ENCODE measurements around the gene HOXB6.

HOXB6 gene

DNA sequence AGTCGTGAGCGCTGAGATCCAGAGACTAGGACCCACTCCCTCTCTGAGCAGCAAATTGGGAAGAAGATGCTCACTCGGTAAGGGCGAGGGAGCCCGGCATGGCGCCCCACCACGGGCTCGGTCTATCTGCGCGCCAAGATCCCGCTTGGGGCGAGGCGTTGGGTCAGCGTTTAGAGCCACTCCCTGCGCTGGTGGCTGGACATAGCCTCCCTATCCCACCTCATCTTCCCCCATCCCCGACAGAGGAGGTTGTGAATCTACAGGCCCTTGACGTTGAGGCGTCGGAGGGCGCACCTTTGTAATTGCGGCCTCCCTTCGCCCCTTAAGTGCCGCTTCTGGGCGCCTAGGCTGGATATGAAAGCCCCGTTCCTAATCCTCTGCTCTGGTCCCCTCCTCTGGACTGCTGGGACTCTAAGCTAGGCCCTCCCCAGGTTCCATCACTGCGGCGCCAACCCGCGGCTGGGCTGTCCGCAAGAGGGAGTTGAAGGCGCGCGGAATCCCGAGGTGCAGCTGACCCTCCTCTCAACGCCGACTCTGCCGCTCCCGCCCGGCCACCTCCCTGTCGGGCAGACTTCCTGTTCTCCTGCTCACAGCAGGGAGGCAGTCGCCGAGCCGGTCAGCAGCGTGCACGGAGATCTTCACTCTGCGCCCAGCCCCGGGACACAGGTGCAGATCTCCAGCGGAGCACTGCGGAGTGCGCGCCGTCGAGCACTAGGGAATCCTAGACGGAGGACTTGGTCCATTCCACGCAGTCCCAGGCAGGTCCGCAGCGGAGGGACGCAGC is 37.5 kb upstream of the HOXB6 start:
- no peak overlapping the region for H3K4me3 ChIP-seq (ENCODE audit: low read length)
- no peaks in the 10 kb centered on the region for H3K36me3 ChIP-seq (ENCODE audit: insufficient read depth, low read depth, low read length)
- H3K4me1 ChIP-seq (ENCODE audit: insufficient read depth, low read length), result no peaks in the 10 kb centered on the region
- H3K9me3 ChIP-seq (ENCODE audit: insufficient read depth, low read depth, low read length), result no peaks in the 10 kb centered on the region; the same call in 1 of the 2 replicates
- peaks cover 100% of the 10 kb centered on the region for H3K27me3 ChIP-seq (ENCODE audit: insufficient read depth, low read length)
- no peak overlapping the region for H3K9ac ChIP-seq (ENCODE audit: low read depth, low read length)
- H3K27ac ChIP-seq (ENCODE audit: low read length), result no peak overlapping the region

DNA sequence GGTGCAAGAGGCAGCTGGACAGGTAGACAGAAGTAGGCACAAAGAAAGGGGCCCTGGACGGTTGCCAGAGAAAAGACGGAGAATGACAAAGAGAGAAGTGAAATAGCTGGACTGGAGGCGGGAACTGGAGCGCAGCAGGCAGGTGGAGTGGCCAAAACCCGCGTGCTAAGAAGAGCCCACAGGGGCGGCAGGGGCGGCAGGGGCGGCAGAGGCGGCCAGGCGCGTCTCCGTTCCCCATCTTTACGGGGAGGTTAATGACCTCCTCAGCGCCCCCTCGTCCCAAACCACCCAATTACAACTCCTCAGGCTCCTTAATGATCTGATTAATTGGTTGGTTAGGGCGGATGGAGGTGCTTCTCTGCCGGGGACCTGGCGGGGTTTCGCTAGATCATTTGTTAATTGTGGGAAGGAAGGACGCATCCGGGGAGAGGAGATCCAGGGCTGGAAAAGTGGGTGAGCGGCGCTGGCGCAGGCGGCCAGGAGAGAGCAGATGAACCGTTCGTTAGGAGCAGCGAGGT is 36.8 kb upstream of the HOXB6 start:
- no peak overlapping the region for H3K9ac ChIP-seq (ENCODE audit: low read depth, low read length)
- no peaks in the 10 kb centered on the region for H3K4me1 ChIP-seq (ENCODE audit: insufficient read depth, low read length)
- H3K9me3 ChIP-seq (ENCODE audit: insufficient read depth, low read depth, low read length), result no peaks in the 10 kb centered on the region; the same call in 1 of the 2 replicates
- no peak overlapping the region for H3K4me3 ChIP-seq (ENCODE audit: low read length)
- H3K27me3 ChIP-seq (ENCODE audit: insufficient read depth, low read length), result peaks cover 100% of the 10 kb centered on the region
- no peak overlapping the region for H3K27ac ChIP-seq (ENCODE audit: low read length)
- no peaks in the 10 kb centered on the region for H3K36me3 ChIP-seq (ENCODE audit: insufficient read depth, low read depth, low read length)

DNA sequence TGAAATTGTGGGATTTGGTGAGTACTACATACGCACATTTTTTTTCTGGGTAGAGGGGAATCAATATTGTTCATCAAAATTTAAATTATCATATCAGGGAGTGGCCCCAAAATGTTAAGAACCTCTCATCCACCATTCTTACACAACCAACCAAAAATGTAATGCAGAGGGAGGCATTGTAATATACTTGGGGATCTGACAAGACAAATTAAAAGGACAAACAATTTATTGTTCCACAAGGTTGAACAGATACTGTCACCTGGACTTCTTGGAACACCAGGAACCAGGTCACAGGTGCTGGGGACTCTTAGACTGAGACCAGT is 36.0 kb upstream of the HOXB6 start:
- Histone ChIP-seq H3K9me3 (ENCODE audit: insufficient read depth, low read depth, low read length) (no peaks in the 10 kb centered on the region; the same call in 1 of the 2 replicates), H3K36me3 (ENCODE audit: insufficient read depth, low read depth, low read length) (no peaks in the 10 kb centered on the region), H3K9ac (ENCODE audit: low read depth, low read length) (no peak overlapping the region), H3K27me3 (ENCODE audit: insufficient read depth, low read length) (peaks cover 100% of the 10 kb centered on the region), H3K27ac (ENCODE audit: low read length) (no peak overlapping the region), H3K4me3 (ENCODE audit: low read length) (no peak overlapping the region), H3K4me1 (ENCODE audit: insufficient read depth, low read length) (no peaks in the 10 kb centered on the region)

DNA sequence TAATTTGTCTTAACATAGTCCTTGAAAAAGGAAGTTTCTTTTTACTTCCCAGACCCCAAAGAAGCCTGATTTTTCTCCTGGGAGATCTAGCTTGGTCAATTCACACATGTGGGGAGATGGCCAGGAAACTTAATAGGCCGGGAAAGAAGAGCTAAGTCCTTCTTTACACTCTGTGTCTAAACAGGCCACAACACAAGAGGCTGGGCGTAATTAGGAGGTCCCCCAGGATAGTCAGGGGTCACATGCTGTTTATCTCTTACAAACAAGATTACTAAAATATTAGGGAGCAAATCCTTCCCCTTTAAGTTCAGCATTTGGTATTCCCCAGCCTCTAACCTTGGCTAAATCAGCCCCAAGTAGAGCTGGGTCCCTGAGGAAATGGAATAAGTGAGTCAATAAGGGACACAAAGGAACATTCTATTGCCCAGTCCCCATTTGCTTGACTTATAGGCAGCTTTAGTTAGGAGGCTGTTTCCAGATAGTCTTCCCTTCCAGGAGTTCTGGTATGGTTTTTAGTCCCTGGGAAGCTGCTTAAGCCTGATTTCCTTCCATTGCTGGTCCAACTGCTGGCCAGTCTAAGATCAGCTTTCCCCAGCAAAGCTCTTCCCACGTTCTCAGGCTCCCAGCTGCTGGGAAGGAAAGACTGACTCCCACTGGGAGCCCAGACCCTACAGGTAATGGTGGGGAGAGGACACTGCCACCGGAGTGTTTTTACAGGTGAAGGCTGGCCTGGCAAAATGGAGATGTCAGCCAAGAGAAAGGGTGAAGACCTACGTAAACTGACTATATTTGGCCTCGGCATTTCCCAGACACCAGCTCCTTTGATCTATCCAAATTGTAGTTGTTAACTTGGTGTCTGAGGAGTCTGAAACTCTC is 35.4 kb upstream of the HOXB6 start:
- Histone ChIP-seq H3K4me3 (ENCODE audit: low read length) (no peak overlapping the region), H3K27ac (ENCODE audit: low read length) (no peak overlapping the region), H3K4me1 (ENCODE audit: insufficient read depth, low read length) (no peaks in the 10 kb centered on the region), H3K9me3 (ENCODE audit: insufficient read depth, low read depth, low read length) (no peaks in the 10 kb centered on the region; the same call in 1 of the 2 replicates), H3K27me3 (ENCODE audit: insufficient read depth, low read length) (peaks cover 100% of the 10 kb centered on the region), H3K36me3 (ENCODE audit: insufficient read depth, low read depth, low read length) (no peaks in the 10 kb centered on the region), H3K9ac (ENCODE audit: low read depth, low read length) (no peak overlapping the region)

DNA sequence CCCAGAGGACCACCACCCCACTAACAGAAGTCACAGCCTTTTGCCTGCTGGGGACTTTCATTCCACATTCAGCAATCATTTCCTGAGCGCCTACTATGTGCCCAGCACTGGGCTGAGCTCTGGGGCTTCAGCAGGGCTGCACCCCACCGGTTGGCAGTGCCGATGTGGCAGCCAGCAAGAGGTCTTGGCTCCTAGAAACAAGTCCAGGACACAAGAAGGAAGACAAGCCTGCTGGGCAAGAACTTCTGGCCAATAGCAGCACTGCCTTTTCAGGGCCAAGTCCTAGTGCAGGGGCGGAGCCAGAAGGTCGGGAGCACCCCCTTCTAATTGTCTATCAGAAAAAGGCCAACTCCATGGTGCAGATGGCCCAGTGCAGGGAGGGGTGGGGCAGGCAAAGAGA is 34.4 kb upstream of the HOXB6 start:
- Histone ChIP-seq H3K4me1 (ENCODE audit: insufficient read depth, low read length) (no peaks in the 10 kb centered on the region), H3K27me3 (ENCODE audit: insufficient read depth, low read length) (peaks cover 100% of the 10 kb centered on the region), H3K36me3 (ENCODE audit: insufficient read depth, low read depth, low read length) (no peaks in the 10 kb centered on the region), H3K27ac (ENCODE audit: low read length) (no peak overlapping the region), H3K4me3 (ENCODE audit: low read length) (no peak overlapping the region), H3K9me3 (ENCODE audit: insufficient read depth, low read depth, low read length) (no peaks in the 10 kb centered on the region; the same call in 1 of the 2 replicates), H3K9ac (ENCODE audit: low read depth, low read length) (no peak overlapping the region)

DNA sequence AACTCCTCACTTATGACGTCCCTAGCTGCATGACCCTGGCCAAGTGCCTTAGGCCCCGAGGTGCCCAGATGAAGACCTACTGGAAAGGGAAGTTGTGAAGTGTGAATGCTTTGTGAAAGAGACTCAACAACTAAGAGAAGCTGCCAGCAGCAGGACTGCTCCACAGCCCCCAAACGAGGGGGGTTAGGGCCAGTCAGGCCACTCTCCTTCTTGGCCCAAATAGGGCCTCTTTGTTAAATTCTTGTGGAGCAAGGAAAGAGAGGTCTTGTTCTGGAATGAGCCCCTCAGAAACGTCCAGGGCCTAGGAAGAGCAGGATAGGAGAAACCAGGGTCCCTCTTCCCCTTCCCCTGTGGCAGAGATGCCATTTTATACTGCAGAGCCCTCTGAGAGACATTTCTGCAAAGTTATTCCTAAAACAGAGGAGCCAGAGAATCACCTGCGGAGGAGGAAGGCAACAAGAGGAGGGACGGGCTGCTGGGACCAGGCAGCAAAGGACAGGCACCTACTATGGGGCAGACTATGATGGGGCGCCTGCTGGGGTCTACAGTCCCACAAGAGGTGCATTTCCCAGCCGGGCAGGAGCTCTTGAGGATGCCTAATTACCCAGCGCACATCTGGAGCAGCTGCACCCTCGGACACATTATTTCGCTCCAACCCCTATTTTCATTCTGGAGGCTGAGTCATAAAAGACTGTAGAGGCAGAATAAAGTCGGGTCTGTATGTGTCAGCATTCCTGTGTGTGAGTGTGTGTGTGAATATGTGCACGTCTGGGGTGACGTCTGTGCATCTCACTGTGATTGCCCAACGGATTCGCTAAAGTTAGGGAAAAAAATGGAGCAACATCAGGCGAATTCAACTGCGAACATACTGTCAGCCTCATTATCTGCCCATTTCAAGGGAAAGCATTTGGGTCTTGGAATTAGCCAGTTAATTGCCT is 32.8 kb upstream of the HOXB6 start:
- Histone ChIP-seq H3K36me3 (ENCODE audit: insufficient read depth, low read depth, low read length) (no peaks in the 10 kb centered on the region), H3K27me3 (ENCODE audit: insufficient read depth, low read length) (peaks cover 100% of the 10 kb centered on the region)

DNA sequence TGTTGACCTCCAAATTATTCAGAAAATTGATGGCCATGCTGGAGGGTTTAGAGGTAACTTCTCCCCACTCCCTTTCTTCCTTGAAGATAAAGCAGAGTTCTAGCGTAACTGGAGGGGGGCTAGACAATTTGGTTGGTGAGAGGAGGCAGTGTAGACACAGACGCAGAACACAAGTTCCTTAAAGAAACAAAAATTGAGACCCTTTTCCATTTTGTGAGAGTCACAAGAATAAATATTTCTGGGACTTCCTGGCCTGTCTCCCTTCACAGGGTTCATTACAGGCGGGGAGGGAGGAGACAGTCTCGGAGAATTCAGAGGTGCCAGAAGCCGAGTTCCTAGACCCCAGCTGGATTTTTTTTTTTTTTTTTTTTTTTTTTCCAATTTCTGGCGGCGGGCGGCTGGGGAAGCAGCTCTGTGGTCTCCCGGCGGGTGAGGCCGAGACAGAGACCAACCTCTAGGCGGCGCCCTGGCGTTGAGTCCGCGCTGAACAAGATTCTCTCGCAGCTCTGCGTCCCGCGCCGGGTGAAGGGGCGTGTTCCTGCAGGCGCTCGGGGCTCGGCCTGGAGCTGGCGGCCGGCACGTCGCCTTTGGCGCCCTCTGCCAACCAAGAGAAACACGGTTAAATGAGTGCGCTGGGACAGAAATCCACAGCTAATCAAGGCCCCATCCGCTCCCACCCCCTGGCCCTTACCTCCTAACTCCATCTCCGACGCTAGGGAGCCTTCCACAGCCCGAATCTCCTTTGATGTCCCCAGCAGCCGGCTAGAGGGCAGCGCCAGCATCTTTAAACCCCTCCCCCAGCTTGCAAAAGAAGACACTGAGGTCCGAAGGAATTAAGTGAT is 31.6 kb upstream of the HOXB6 start:
- Histone ChIP-seq H3K27me3 (ENCODE audit: insufficient read depth, low read length) (peaks cover 100% of the 10 kb centered on the region), H3K4me1 (ENCODE audit: insufficient read depth, low read length) (no peaks in the 10 kb centered on the region), H3K9me3 (ENCODE audit: insufficient read depth, low read depth, low read length) (peaks cover 14% of the 10 kb centered on the region; the same call in 1 of the 2 replicates), H3K4me3 (ENCODE audit: low read length) (no peak overlapping the region), H3K27ac (ENCODE audit: low read length) (no peak overlapping the region), H3K9ac (ENCODE audit: low read depth, low read length) (no peak overlapping the region), H3K36me3 (ENCODE audit: insufficient read depth, low read depth, low read length) (no peaks in the 10 kb centered on the region)

More for the DNA sequence above, 32.8 kb upstream of the HOXB6 start:
- no peak overlapping the region for H3K27ac ChIP-seq (ENCODE audit: low read length)
- H3K9me3 ChIP-seq (ENCODE audit: insufficient read depth, low read depth, low read length), result peaks cover 7% of the 10 kb centered on the region; the same call in 1 of the 2 replicates
- H3K4me1 ChIP-seq (ENCODE audit: insufficient read depth, low read length), result no peaks in the 10 kb centered on the region
- H3K9ac ChIP-seq (ENCODE audit: low read depth, low read length), result no peak overlapping the region
- H3K4me3 ChIP-seq (ENCODE audit: low read length), result no peak overlapping the region

DNA sequence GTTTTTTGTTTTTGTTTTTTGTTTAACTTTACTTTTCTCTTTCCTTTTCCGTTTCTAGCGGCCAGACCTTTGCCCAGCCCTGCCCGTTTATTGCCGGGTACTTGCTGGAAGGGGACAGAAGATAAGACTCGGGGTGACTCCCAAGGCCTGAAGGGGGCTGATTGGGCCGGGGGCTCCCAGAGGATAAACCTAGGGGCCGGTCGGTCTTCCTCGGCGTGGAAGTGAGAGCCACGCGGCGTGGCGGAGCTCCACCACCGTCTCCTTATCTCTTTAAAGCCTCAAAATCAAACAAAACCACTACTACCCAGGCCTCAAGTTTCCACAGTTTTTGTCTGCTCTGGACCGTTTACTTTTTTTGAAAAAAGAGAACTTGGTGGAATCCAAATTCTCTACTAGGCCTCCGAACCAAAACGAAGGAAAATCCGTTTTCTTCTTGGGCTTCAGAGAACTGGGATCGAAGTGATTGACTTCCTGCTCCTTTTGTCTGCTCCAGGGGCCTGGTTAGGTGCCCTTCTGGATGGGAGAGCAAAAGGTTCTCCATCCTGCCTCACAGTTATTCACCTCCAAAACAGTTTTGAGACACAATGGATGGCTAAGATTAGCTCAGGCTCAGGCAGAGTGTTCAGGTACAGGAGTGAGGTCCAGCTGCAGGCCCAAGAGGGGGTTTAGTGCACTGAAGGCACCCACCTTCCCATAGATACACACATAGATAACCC is 29.9 kb upstream of the HOXB6 start:
- Histone ChIP-seq H3K4me3 (ENCODE audit: low read length) (no peak overlapping the region), H3K4me1 (ENCODE audit: insufficient read depth, low read length) (no peaks in the 10 kb centered on the region), H3K27ac (ENCODE audit: low read length) (no peak overlapping the region), H3K27me3 (ENCODE audit: insufficient read depth, low read length) (peaks cover 100% of the 10 kb centered on the region), H3K9me3 (ENCODE audit: insufficient read depth, low read depth, low read length) (peaks cover 16% of the 10 kb centered on the region; the same call in 1 of the 2 replicates), H3K9ac (ENCODE audit: low read depth, low read length) (no peak overlapping the region), H3K36me3 (ENCODE audit: insufficient read depth, low read depth, low read length) (no peaks in the 10 kb centered on the region)

DNA sequence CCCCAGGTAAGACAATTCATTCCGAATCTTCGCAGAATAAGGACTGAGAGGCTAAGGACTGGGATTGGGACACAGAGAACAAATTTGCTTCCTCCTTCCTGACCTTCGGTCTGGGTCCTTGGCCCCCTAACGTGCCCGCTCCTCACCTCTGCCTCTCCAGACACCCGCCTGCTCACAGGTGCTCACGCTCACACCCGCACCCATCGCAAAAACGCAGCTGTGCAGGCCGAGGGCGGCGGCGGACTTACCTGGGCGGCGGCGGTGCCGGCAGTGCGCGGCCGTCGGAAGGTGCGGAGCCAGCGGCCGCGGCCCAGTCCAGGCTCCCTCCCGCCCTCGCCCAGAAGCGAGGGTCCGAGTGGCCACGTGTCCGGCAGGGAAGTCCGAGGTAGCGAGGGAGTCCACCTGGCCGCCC is 28.5 kb upstream of the HOXB6 start:
- H3K9me3 ChIP-seq (ENCODE audit: insufficient read depth, low read depth, low read length), result peaks cover 16% of the 10 kb centered on the region; the same call in 1 of the 2 replicates
- H3K9ac ChIP-seq (ENCODE audit: low read depth, low read length), result no peak overlapping the region
- H3K27ac ChIP-seq (ENCODE audit: low read length), result no peak overlapping the region
- H3K27me3 ChIP-seq (ENCODE audit: insufficient read depth, low read length), result peaks cover 100% of the 10 kb centered on the region
- H3K4me3 ChIP-seq (ENCODE audit: low read length), result no peak overlapping the region
- H3K36me3 ChIP-seq (ENCODE audit: insufficient read depth, low read depth, low read length), result no peaks in the 10 kb centered on the region
- H3K4me1 ChIP-seq (ENCODE audit: insufficient read depth, low read length), result no peaks in the 10 kb centered on the region

DNA sequence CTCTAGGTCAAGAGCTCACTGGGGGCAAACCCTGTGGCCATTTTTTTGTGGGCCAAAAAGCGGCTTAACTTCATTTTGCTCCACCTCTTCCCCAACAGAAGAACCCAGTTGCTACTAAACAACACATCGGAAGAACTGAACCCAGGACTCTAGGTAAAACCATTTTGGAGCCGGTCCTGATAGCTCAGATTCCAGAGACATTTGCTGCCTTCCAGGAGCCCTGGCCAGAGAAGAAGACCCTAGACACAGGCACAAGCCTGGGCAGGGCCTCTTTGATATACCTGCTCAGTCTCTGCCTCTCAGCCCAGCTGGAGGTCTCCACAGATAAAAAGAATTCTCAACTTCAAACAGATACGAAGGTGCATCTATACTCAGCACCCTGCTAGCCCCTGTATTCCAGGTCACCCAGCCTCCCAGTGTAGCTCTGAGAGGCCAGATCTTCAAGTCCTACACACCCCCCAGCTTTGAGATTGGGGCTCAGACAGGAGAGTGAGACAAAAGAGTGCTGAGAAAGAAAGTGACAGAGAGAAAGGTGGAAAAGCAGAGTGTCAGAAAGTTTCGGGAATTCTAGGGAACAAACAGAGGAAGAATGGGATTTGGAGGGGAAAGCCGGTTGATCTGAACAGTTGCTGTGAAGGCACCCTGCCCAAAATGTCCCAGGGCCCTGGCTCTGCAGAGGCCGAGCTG is 27.9 kb upstream of the HOXB6 start:
- Histone ChIP-seq H3K4me3 (ENCODE audit: low read length) (no peak overlapping the region), H3K4me1 (ENCODE audit: insufficient read depth, low read length) (no peaks in the 10 kb centered on the region), H3K36me3 (ENCODE audit: insufficient read depth, low read depth, low read length) (no peaks in the 10 kb centered on the region), H3K9ac (ENCODE audit: low read depth, low read length) (no peak overlapping the region), H3K27me3 (ENCODE audit: insufficient read depth, low read length) (peaks cover 100% of the 10 kb centered on the region), H3K27ac (ENCODE audit: low read length) (no peak overlapping the region), H3K9me3 (ENCODE audit: insufficient read depth, low read depth, low read length) (peaks cover 16% of the 10 kb centered on the region; the same call in 1 of the 2 replicates)

Measured in iPS-20b (cell line).